ENCODE data around the gene NUTM2E. TPM values are rescaled to one million over a fixed set of nuclear protein-coding genes. Genes with fewer than 3 reads are reported as not detected.

Gene NUTM2E, protein sequence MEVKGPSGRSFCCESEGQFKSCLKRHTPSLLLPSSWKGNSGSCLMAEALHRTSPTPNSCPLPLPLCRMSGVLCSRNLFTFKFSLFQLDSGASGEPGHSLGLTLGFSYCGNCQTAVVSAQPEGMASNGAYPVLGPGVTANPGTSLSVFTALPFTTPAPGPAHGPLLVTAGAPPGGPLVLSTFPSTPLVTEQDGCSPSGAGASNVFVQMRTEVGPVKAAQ (N-terminal part only)
- total RNA-seq (2022; extraction: Qiagen RNA extraction): 0.08 to 0.33 TPM (median 0.24 TPM) in 5 replicates

GRCh38 chr10:79826496-79827215, at the start of gene NUTM2E:
TSS of gene NUTM2E (plus strand) at chr10:79826739. CDS start at chr10:79841741, 15,002 bp downstream.

Other genes with a start within 250 kb of the NUTM2E start
- gene SFTPA1, start 215.8 kb upstream of the NUTM2E start, total RNA-seq (2022; extraction: Qiagen RNA extraction): not detected in 5 replicates
- 0.29 to 0.53 TPM (median 0.34 TPM) in 5 replicates for gene NUTM2B, start 123.5 kb upstream of the NUTM2E start, total RNA-seq (2022; extraction: Qiagen RNA extraction)
- gene SFTPD, start 122.4 kb downstream of the NUTM2E start, total RNA-seq (2022; extraction: Qiagen RNA extraction): 0.11 to 0.21 TPM (median 0.20 TPM) in 3 of 5 replicates, not detected in the others